ENCODE data around the gene SLC26A8. TPM values are rescaled to one million over a fixed set of nuclear protein-coding genes. Genes with fewer than 3 reads are reported as not detected.

Gene SLC26A8
- polyA plus RNA-seq, 1 donor from 2014 or later: not detected

DNA sequence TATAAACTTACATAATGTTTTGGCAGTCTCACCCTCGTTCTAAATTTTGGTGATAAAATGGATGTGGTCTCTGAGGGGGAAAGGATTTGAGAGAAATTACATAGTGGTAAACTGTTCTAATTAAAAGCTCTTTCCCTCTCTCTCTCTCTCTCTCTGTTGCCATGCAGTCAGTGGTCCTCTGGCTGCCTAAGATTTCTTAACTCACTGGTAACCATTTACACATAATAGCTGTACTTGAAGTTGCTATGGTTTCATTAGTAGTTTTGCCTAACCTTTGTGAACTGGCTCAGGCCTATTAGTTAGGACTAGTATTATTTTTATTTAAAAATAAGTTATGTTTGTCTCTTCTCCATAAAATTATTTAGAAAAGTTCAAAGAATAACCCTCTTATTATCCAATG lies 45.1 kb upstream of the SLC26A8 start:
- no peak overlapping the region for H3K27ac ChIP-seq (ENCODE audit: low read length)
- H3K36me3 ChIP-seq (ENCODE audit: insufficient read depth, low read length): peaks cover 5% of the 10 kb centered on the region
- H3K9ac ChIP-seq (ENCODE audit: low read length): no peak overlapping the region
- H3K9me3 ChIP-seq (ENCODE audit: low read length): no peaks in the 10 kb centered on the region
- H3K79me2 ChIP-seq (replicated peaks; ENCODE audit: insufficient read depth, low read length): no peaks in the 10 kb centered on the region
- H3K4me2 ChIP-seq (ENCODE audit: low read length): no peak overlapping the region
- H4K20me1 ChIP-seq (ENCODE audit: insufficient read depth): peaks cover 3% of the 10 kb centered on the region
- H3K4me3 ChIP-seq (ENCODE audit: low read length): no peak overlapping the region
- no peaks in the 10 kb centered on the region for H3K9me2 ChIP-seq (ENCODE audit: insufficient read depth, low read length)
- no peaks in the 10 kb centered on the region for H3K27me3 ChIP-seq (ENCODE audit: insufficient read depth, low read depth, low read length)
- no peaks in the 10 kb centered on the region for H3F3A ChIP-seq (ENCODE audit: insufficient read depth, low read length, poor library complexity, severe bottlenecking)
- TF ChIP-seq POLR2AphosphoS5 (IDR thresholded peaks at IDR 0.05): no peak
- TF ChIP-seq, protein P1, sequence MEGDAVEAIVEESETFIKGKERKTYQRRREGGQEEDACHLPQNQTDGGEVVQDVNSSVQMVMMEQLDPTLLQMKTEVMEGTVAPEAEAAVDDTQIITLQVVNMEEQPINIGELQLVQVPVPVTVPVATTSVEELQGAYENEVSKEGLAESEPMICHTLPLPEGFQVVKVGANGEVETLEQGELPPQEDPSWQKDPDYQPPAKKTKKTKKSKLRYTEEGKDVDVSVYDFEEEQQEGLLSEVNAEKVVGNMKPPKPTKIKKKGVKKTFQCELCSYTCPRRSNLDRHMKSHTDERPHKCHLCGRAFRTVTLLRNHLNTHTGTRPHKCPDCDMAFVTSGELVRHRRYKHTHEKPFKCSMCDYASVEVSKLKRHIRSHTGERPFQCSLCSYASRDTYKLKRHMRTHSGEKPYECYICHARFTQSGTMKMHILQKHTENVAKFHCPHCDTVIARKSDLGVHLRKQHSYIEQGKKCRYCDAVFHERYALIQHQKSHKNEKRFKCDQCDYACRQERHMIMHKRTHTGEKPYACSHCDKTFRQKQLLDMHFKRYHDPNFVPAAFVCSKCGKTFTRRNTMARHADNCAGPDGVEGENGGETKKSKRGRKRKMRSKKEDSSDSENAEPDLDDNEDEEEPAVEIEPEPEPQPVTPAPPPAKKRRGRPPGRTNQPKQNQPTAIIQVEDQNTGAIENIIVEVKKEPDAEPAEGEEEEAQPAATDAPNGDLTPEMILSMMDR (IDR thresholded peaks at IDR 0.05; ENCODE audit: poor library complexity, severe bottlenecking): no peak
- no peak overlapping the region for H2AFZ ChIP-seq (ENCODE audit: low read depth, low read length)

DNA sequence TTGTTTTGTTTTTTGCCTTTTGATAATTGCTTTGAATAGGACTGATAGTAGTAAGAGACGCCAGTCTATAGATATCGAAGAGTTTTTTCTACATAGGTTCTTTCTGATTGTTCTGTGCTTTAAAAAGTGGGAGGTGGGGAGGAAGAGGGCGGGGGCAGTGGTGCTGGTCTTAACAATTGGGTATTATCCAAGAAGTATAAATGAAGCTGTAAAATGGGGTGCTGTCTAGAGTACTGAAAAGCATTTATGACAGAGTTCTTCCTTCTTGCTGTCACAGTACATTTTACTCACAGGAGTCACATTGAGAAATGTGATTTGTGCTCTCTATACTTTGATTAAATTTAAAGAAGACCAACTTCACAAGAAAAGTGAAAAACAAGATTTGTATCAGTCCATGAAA lies 44.1 kb upstream of the SLC26A8 start:
- Histone ChIP-seq H3F3A (ENCODE audit: insufficient read depth, low read length, poor library complexity, severe bottlenecking) (no peaks in the 10 kb centered on the region), H2AFZ (ENCODE audit: low read depth, low read length) (no peak overlapping the region), H3K4me3 (ENCODE audit: low read length) (no peak overlapping the region), H3K27me3 (ENCODE audit: insufficient read depth, low read depth, low read length) (no peaks in the 10 kb centered on the region), H3K9me3 (ENCODE audit: low read length) (no peaks in the 10 kb centered on the region), H3K36me3 (ENCODE audit: insufficient read depth, low read length) (peaks cover under 1% of the 10 kb centered on the region), H3K4me2 (ENCODE audit: low read length) (no peak overlapping the region), H3K79me2 (replicated peaks; ENCODE audit: insufficient read depth, low read length) (no peaks in the 10 kb centered on the region), H3K9me2 (ENCODE audit: insufficient read depth, low read length) (no peaks in the 10 kb centered on the region), H3K27ac (ENCODE audit: low read length) (no peak overlapping the region), H3K9ac (ENCODE audit: low read length) (no peak overlapping the region), H4K20me1 (ENCODE audit: insufficient read depth) (peaks cover 3% of the 10 kb centered on the region)
- TF ChIP-seq EZH2 (IDR thresholded peaks at IDR 0.05; ENCODE audit: borderline replicate concordance, insufficient read depth, low read length, poor library complexity, severe bottlenecking): no peak
- no peak for TF ChIP-seq TAF1 (IDR thresholded peaks at IDR 0.05; ENCODE audit: low read depth)
- no peak for TF ChIP-seq POLR2AphosphoS5 (IDR thresholded peaks at IDR 0.05)
- no peak for TF ChIP-seq RAD21 (conservative IDR thresholded peaks at IDR 0.05)
- TF ChIP-seq, protein P2, sequence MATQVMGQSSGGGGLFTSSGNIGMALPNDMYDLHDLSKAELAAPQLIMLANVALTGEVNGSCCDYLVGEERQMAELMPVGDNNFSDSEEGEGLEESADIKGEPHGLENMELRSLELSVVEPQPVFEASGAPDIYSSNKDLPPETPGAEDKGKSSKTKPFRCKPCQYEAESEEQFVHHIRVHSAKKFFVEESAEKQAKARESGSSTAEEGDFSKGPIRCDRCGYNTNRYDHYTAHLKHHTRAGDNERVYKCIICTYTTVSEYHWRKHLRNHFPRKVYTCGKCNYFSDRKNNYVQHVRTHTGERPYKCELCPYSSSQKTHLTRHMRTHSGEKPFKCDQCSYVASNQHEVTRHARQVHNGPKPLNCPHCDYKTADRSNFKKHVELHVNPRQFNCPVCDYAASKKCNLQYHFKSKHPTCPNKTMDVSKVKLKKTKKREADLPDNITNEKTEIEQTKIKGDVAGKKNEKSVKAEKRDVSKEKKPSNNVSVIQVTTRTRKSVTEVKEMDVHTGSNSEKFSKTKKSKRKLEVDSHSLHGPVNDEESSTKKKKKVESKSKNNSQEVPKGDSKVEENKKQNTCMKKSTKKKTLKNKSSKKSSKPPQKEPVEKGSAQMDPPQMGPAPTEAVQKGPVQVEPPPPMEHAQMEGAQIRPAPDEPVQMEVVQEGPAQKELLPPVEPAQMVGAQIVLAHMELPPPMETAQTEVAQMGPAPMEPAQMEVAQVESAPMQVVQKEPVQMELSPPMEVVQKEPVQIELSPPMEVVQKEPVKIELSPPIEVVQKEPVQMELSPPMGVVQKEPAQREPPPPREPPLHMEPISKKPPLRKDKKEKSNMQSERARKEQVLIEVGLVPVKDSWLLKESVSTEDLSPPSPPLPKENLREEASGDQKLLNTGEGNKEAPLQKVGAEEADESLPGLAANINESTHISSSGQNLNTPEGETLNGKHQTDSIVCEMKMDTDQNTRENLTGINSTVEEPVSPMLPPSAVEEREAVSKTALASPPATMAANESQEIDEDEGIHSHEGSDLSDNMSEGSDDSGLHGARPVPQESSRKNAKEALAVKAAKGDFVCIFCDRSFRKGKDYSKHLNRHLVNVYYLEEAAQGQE (IDR thresholded peaks at IDR 0.05; ENCODE audit: borderline replicate concordance): no peak
- TF ChIP-seq EP300 (conservative IDR thresholded peaks at IDR 0.05; ENCODE audit: poor library complexity, severe bottlenecking): no peak
- TF ChIP-seq MXI1 (conservative IDR thresholded peaks at IDR 0.05; ENCODE audit: poor library complexity, severe bottlenecking): no peak
- TF ChIP-seq, protein P1 (IDR thresholded peaks at IDR 0.05; ENCODE audit: poor library complexity, severe bottlenecking): no peak
